ENCODE data around the gene KIRREL3.

Gene KIRREL3

DNA sequence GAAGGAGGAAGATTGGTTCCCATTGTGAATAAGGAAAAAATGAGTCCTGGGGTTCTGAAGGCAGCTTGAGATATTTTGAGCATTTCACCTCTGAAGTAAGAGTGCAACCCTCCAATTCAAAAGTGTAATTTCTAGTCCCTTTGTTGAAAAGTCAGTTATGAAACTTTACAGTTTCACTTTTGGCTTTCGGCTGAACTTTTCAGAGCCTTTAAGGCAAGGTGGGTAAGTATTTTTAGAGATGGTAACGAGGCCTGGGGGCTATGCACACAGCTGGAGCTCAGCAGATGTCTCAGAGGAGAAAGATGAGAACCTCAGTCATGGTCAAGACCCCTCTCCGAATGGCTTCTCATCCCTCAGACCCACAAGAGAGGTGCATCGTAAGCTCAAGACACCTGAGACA, 267.6 kb downstream of the KIRREL3 start:
- no peak for DNase-seq

GRCh38 chr11:126731576-126732142, 268.9 kb downstream of the KIRREL3 start:
- DNase-seq, result no peak

- no peak for DNase-seq
These were observed 273.2 kb downstream of the KIRREL3 start for GRCh38 chr11:126727381-126727780.

DNA sequence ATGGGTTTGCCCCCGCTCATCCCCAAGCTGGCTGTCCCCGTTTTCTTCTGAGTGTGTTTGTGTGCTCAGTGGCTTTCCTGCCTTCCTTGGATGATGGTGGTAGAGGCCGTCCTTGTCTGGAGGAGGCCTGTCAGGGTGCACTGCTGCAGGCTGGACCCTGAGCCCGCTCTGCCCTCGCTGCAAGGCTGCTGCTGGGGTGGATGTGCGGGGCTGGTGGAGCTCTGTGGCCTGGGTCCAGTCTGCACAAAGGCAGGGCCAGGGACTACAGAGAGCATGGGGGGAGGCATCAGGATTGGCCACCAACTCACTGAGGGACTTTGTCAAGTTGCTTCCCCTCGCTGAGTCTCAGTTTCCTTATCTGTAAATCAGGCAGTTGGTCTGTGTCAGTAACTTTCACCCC, 275.0 kb downstream of the KIRREL3 start:
- DNase-seq, result no peak

DNA sequence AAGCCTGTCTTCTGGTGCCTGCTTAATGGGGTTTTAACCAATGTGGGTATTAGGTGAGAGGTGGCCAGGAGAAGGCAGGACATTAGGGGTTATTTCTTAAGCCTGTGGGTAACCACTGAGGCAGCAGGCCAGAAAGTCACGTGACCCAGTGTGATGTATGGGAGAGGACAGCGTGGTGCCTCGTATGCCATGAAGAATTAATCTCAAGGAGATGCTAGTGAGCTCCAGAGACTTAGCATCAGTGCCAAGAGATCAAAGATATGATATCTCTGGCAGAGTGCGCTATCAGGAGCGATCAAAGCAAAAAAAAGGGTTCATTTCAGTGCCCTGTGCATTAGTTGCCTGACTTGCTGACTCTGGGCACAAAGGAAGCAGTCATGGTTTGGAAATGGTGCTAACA, 275.5 kb downstream of the KIRREL3 start:
- DNase-seq, result no peak

DNA sequence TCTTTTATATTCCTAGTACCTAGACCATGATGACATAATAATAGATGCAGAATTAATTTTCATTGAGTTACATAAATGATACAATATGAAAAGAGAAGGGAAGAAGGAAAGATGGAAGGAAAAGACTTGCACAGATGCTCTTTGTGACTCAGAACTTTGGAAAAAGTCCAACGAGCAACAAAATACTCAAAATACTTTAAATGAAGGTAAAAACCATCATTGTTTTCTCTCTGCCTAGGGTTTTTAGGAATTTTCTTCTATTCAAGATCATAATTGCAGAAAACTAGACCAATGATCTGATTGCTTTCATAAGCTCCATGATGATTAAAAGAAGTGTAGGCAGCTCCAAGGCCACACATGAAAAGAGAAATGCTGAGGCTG, 276.9 kb downstream of the KIRREL3 start:
- no peak for DNase-seq

DNA sequence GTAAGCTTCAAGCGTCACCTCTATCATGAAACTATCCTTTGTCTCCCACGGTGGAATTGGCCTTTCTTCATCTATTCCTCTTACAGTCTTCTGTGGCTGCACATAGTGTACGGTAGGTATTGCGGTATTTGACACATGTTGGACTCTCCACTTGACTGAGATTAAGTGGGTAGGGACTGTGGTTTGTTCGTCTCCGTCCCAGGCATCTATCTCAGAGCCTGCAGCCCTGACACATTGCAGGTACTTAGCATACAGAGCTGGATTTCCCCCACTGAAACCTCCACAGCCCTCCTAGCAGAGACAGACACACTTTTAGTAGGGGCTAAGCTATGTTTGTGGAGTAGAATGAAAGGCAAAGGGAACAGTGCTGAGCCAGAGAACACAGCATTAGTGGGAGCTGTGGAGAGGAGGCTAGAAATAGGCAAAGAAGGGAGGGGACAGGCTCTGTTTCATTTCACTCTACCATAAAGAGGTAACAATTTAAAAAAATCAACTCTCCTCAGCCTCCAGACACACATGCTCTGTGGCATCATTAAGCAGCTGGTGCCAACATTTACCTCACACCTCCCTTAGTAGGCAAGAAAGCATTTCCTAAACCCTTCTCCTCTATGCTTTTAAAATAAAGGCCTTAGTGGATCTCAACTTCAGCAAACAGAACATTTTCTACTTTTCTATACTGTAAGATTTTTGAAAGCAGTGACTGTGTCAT, 277.5 kb downstream of the KIRREL3 start:
- no peak for DNase-seq

DNA sequence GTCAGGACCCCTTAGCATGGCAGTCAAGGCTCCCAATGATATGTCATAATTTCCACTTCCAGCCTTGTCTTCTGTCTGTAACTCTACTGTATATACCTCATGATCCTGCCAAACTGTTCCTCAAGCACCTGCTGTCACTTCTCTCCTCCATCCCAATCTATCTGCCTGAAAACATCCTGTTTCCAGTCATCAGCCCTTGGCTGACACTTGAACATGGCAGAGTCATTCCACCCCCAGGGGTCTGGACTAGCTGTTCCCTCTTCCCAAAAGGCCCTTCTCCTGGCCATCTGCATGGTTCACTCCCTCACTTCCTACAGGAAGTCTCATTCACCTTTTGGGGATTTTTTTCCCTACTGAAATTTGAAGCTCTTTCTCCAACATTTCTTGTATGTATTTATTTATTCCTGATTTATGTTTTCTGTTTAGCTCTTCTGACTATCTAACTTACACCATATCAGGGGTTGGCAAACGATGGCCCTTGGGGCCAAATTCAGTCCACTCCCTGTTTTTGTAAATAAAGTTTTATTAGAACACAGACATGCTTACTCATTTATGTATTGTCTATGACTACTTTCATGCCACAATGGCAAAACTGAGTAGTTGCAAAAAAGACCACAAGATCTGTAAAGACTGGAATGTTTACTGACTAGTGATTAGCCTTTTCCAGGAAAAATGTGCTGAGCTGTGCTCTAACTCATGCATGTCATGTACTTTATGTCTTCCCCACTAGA, 278.4 kb downstream of the KIRREL3 start:
- no peak for DNase-seq

GRCh38 chr11:126720539-126721235, 279.9 kb downstream of the KIRREL3 start:
- peak; percentile 1 for DNase-seq

GRCh38 chr11:126719740-126720139, 280.8 kb downstream of the KIRREL3 start:
- no peak for DNase-seq

GRCh38 chr11:126718276-126718675, 282.3 kb downstream of the KIRREL3 start:
- no peak for DNase-seq

GRCh38 chr11:126716456-126717083, 284.0 kb downstream of the KIRREL3 start:
- peak; percentile 21 for DNase-seq

- DNase-seq, result no peak
These were observed 286.8 kb downstream of the KIRREL3 start for GRCh38 chr11:126713806-126714205.

- no peak for DNase-seq
These were observed 288.5 kb downstream of the KIRREL3 start for GRCh38 chr11:126711977-126712625.

- DNase-seq, result no peak
These were observed 289.7 kb downstream of the KIRREL3 start for GRCh38 chr11:126710804-126711399.

GRCh38 chr11:126707498-126707897, 293.1 kb downstream of the KIRREL3 start:
- no peak for DNase-seq

- peak; percentile 18 for DNase-seq
These were observed 296.5 kb downstream of the KIRREL3 start for GRCh38 chr11:126704096-126704495.

DNA sequence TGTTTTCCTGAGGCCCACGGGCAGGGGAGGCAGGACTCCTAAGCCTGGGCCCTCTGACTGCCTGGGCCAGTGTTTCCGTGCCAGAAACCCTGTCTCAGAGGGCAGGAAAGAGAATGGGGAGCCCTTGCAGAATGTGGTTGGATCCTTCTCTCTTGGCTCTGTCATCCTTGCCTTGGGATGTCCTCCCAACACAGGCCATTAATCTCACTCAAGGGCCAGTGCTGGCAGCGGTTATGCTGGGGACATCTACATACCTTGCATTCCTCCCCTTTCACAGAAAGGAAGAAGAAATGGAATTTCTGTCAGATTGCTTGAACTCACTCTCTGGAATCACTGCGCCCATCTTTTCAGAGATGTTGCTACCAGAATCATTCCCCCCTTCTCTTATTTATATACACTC, 296.9 kb downstream of the KIRREL3 start:
- DNase-seq, result no peak

GRCh38 chr11:126702987-126703386, 297.6 kb downstream of the KIRREL3 start:
- DNase-seq, result no peak

GRCh38 chr11:126702165-126702720, 298.3 kb downstream of the KIRREL3 start:
- DNase-seq, result no peak

- no peak for DNase-seq
These were observed 299.1 kb downstream of the KIRREL3 start for GRCh38 chr11:126701520-126701897.
